ENCODE results near the gene VKORC1. TPM values are rescaled to one million over a fixed set of nuclear protein-coding genes. Genes with fewer than 3 reads are reported as not detected.

The VKORC1 gene
- total RNA-seq, 2 experiments from 2014 or later, result 66.3 to 68.9 TPM

GRCh38 chr16:31134625-31135534 is 40.3 kb upstream of the VKORC1 start:
- Mint-ChIP-seq H3K27ac (no peak overlapping the region), H3K27me3 (no peaks in the 10 kb centered on the region), H3K4me3 (no peak overlapping the region), H3K9me3 (ENCODE audit: low read depth) (no peaks in the 10 kb centered on the region), H3K36me3 (no peaks in the 10 kb centered on the region), H3K4me1 (no peaks in the 10 kb centered on the region)
- DNase-seq (no peak), ATAC-seq (no peak)
- CTCF ChIA-PET, result no interaction called here

GRCh38 chr16:31134091-31134571 is 39.5 kb upstream of the VKORC1 start:
- no peaks in the 10 kb centered on the region for H3K36me3 Mint-ChIP-seq
- H3K4me1 Mint-ChIP-seq, result no peaks in the 10 kb centered on the region
- H3K27me3 Mint-ChIP-seq, result no peaks in the 10 kb centered on the region
- H3K9me3 Mint-ChIP-seq (ENCODE audit: low read depth), result no peaks in the 10 kb centered on the region
- no peak overlapping the region for H3K4me3 Mint-ChIP-seq
- no peak overlapping the region for H3K27ac Mint-ChIP-seq
- CTCF ChIA-PET, result interaction anchor here (1.2 kb wide), 1 partner anchor 8 kb away, joined by 4 read pairs; no protein-coding TSS in a partner anchor
- no peak for ATAC-seq
- DNase-seq, result no peak

- ATAC-seq (no peak), DNase-seq (no peak)
- no peaks in the 10 kb centered on the region for H3K4me1 Mint-ChIP-seq
- CTCF ChIA-PET, result interaction anchor here (1.2 kb wide), 1 partner anchor 9 kb away, joined by 4 read pairs; no protein-coding TSS in a partner anchor
- H3K27me3 Mint-ChIP-seq, result no peaks in the 10 kb centered on the region
- no peaks in the 10 kb centered on the region for H3K9me3 Mint-ChIP-seq (ENCODE audit: low read depth)
- H3K27ac Mint-ChIP-seq, result no peak overlapping the region
- no peaks in the 10 kb centered on the region for H3K36me3 Mint-ChIP-seq
- no peak overlapping the region for H3K4me3 Mint-ChIP-seq
Measured at GRCh38 chr16:31133046-31133501, 38.5 kb upstream of the VKORC1 start.

- H3K4me1 Mint-ChIP-seq, result no peaks in the 10 kb centered on the region
- H3K27me3 Mint-ChIP-seq, result no peaks in the 10 kb centered on the region
- DNase-seq, result no peak
- H3K9me3 Mint-ChIP-seq (ENCODE audit: low read depth), result no peaks in the 10 kb centered on the region
- ATAC-seq, result no peak
- CTCF ChIA-PET, result no interaction called here
- no peak overlapping the region for H3K27ac Mint-ChIP-seq
- no peak overlapping the region for H3K4me3 Mint-ChIP-seq
- H3K36me3 Mint-ChIP-seq, result peaks cover 4% of the 10 kb centered on the region
Measured at GRCh38 chr16:31132303-31132979, 37.8 kb upstream of the VKORC1 start.

GRCh38 chr16:31131841-31132271 is 37.3 kb upstream of the VKORC1 start:
- no peak overlapping the region for H3K27ac Mint-ChIP-seq
- peaks cover 5% of the 10 kb centered on the region for H3K36me3 Mint-ChIP-seq
- H3K9me3 Mint-ChIP-seq (ENCODE audit: low read depth), result no peaks in the 10 kb centered on the region
- CTCF ChIA-PET, result no interaction called here
- no peaks in the 10 kb centered on the region for H3K27me3 Mint-ChIP-seq
- no peak overlapping the region for H3K4me3 Mint-ChIP-seq
- no peaks in the 10 kb centered on the region for H3K4me1 Mint-ChIP-seq
- no peak for ATAC-seq
- DNase-seq, result no peak

- no peak for ATAC-seq
- Mint-ChIP-seq H3K27me3 (no peaks in the 10 kb centered on the region), H3K4me3 (no peak overlapping the region), H3K4me1 (no peaks in the 10 kb centered on the region), H3K27ac (no peak overlapping the region), H3K36me3 (peaks cover 5% of the 10 kb centered on the region), H3K9me3 (ENCODE audit: low read depth) (no peaks in the 10 kb centered on the region)
- DNase-seq, result no peak
- CTCF ChIA-PET, result interaction anchor here (1.3 kb wide), 1 partner anchor 13 kb away, joined by 3 read pairs; no protein-coding TSS in a partner anchor
Measured at GRCh38 chr16:31131416-31131815, 36.8 kb upstream of the VKORC1 start.

- H3K4me1 Mint-ChIP-seq, result peaks cover under 1% of the 10 kb centered on the region
- CTCF ChIA-PET, result interaction anchor here (1.3 kb wide), 1 partner anchor 14 kb away, joined by 3 read pairs; no protein-coding TSS in a partner anchor
- H3K9me3 Mint-ChIP-seq (ENCODE audit: low read depth), result no peaks in the 10 kb centered on the region
- peaks cover 5% of the 10 kb centered on the region for H3K36me3 Mint-ChIP-seq
- no peak overlapping the region for H3K27ac Mint-ChIP-seq
- H3K4me3 Mint-ChIP-seq, result no peak overlapping the region
- ATAC-seq (no peak), DNase-seq (no peak)
- no peaks in the 10 kb centered on the region for H3K27me3 Mint-ChIP-seq
Measured at GRCh38 chr16:31130899-31131298, 36.3 kb upstream of the VKORC1 start.

GRCh38 chr16:31130336-31130891 is 35.8 kb upstream of the VKORC1 start:
- Mint-ChIP-seq H3K4me1 (peaks cover 2% of the 10 kb centered on the region), H3K9me3 (ENCODE audit: low read depth) (no peaks in the 10 kb centered on the region), H3K27me3 (no peaks in the 10 kb centered on the region), H3K36me3 (peaks cover 5% of the 10 kb centered on the region), H3K4me3 (no peak overlapping the region), H3K27ac (no peak overlapping the region)
- ATAC-seq (no peak), DNase-seq (no peak)
- CTCF ChIA-PET, result interaction anchor here (1.3 kb wide), 1 partner anchor 14 kb away, joined by 3 read pairs; no protein-coding TSS in a partner anchor

- CTCF ChIA-PET, result no interaction called here
- ATAC-seq, result no peak
- DNase-seq, result no peak
- H3K4me1 Mint-ChIP-seq, result peaks cover 2% of the 10 kb centered on the region
- no peak overlapping the region for H3K27ac Mint-ChIP-seq
- no peaks in the 10 kb centered on the region for H3K9me3 Mint-ChIP-seq (ENCODE audit: low read depth)
- no peak overlapping the region for H3K4me3 Mint-ChIP-seq
- peaks cover 5% of the 10 kb centered on the region for H3K36me3 Mint-ChIP-seq
- H3K27me3 Mint-ChIP-seq, result no peaks in the 10 kb centered on the region
Measured at GRCh38 chr16:31129568-31130335, 35.2 kb upstream of the VKORC1 start.

GRCh38 chr16:31128711-31129567 is 34.3 kb upstream of the VKORC1 start:
- CTCF ChIA-PET, result no interaction called here
- Mint-ChIP-seq H3K27me3 (no peaks in the 10 kb centered on the region), H3K4me1 (peaks cover 2% of the 10 kb centered on the region), H3K9me3 (ENCODE audit: low read depth) (no peaks in the 10 kb centered on the region), H3K4me3 (no peak overlapping the region), H3K27ac (peak overlapping the region; percentile 74), H3K36me3 (peaks cover 5% of the 10 kb centered on the region)
- DNase-seq (no peak), ATAC-seq (no peak)

GRCh38 chr16:31127182-31127581 is 32.6 kb upstream of the VKORC1 start:
- peaks cover 2% of the 10 kb centered on the region for H3K4me1 Mint-ChIP-seq
- CTCF ChIA-PET, result interaction anchor here (1.1 kb wide), 1 partner anchor 15 kb away, joined by 4 read pairs; no protein-coding TSS in a partner anchor
- no peaks in the 10 kb centered on the region for H3K27me3 Mint-ChIP-seq
- no peaks in the 10 kb centered on the region for H3K9me3 Mint-ChIP-seq (ENCODE audit: low read depth)
- H3K4me3 Mint-ChIP-seq, result no peak overlapping the region
- ATAC-seq, result no peak
- H3K36me3 Mint-ChIP-seq, result peaks cover 7% of the 10 kb centered on the region
- no peak overlapping the region for H3K27ac Mint-ChIP-seq
- DNase-seq, result no peak

GRCh38 chr16:31125844-31126243 is 31.2 kb upstream of the VKORC1 start:
- Mint-ChIP-seq H3K4me3 (no peak overlapping the region), H3K36me3 (peaks cover 14% of the 10 kb centered on the region), H3K27ac (no peak overlapping the region), H3K4me1 (peaks cover 2% of the 10 kb centered on the region), H3K9me3 (ENCODE audit: low read depth) (no peaks in the 10 kb centered on the region), H3K27me3 (no peaks in the 10 kb centered on the region)
- ATAC-seq (no peak), DNase-seq (no peak)
- CTCF ChIA-PET, result interaction anchor here (1.1 kb wide), 1 partner anchor 8 kb away, joined by 3 read pairs; the partner anchor contains the start of gene KAT8

All from activated CD8-positive, alpha-beta memory T cell treated with anti-CD3 and anti-CD28 coated beads, Interleukin-2, amount 10 ng/mL, durations not matched to agents 7 days and 5 days (primary cell).